Activated T-cell treated with anti-CD3 and anti-CD28 coated beads for 24 hours (primary cell): ENCODE results near the gene AUH.
"Not testable (repeated sequence)": the region's sequence is repeated elsewhere in the genome, so short reads cannot be mapped to it uniquely, and the experiment has no call there.

Experiments
- DNase-seq: peaks from one replicate; pipeline ENCODE4 v3.0.0-alpha.2; 2020; ENCODE audit warnings: low read depth

The AUH gene

GRCh38 chr9:91378695-91379127 lies 17.0 kb upstream of the AUH start:
- no peak for DNase-seq

GRCh38 chr9:91378054-91378453 lies 16.3 kb upstream of the AUH start:
- not testable (repeated sequence) for DNase-seq

DNA sequence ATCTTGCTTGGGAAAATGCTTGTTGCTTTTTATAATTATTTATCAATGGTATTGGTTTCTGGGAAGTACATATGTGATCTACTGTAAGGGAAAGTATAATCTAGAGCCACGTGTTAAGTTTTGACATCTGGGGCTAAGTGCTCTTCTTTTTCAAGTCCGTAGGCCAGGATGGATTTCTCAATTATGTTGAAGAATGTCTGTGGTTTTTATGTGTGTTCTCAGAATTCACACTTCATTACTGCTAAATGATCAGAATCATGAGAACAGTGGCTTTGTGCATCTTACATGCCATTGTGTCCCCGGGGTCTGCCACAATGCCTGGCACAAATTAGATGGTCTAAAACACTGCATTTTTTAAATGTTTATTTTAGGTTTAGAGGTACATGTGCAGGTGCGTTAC lies 14.5 kb upstream of the AUH start:
- no peak for DNase-seq

DNA sequence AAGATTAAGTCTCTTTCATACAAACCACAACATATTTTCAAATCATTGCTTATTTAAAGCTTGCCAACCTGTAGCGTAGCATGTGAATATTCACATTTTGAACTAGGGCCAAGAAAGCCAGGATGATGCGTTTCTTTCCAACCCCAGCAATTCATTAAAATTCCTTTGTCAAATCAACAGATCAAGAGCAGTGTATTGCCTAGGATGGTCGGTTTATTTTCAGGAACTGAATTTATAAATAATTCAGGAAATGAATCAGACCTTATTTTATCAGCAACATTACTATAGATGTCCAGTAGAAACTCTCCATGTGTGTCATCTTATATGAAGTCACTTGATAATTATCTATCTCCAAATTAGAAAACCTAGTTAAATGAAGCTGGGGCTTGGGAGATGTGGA lies 13.2 kb upstream of the AUH start:
- DNase-seq, result no peak

DNA sequence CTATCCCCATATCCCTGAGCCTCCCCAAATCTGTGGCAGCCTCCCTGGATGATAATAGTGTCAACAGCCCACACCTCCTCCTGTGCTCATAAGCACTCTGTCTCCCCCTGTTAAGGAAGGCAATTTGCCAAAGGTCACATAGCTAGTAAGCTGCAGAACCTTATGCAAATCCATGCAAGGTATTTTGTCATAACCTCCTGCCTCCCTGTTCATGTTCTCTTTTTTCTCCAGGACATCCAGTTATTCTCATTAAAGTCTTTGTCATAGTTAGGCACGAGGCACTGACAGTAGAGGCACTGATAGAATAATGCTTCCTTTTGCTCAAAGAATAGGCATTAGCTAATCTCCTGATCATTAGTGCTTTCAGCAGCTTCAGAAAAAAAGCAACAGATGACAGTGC lies 10.2 kb upstream of the AUH start:
- DNase-seq, result no peak

DNA sequence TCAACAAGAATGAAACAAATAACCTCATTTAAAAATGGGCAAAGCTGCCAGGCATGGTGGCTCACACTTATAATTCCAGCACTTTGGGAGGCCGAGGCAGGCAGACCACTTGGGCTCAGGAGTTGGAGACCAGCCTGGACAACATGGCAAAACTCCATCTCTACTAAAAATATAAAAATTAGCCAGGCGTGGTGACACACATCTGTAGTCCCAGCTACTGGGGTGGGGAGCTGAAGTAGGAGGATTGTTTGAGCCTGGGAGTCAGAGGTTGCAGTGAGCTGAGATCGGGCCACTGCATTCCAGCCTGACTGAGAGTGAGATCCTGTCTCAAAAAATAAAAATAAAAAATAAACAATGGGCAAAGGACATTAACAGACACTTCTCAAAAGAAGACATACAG lies 8.3 kb upstream of the AUH start:
- not testable (repeated sequence) for DNase-seq

GRCh38 chr9:91364702-91365101 lies 3.0 kb upstream of the AUH start:
- no peak for DNase-seq

DNA sequence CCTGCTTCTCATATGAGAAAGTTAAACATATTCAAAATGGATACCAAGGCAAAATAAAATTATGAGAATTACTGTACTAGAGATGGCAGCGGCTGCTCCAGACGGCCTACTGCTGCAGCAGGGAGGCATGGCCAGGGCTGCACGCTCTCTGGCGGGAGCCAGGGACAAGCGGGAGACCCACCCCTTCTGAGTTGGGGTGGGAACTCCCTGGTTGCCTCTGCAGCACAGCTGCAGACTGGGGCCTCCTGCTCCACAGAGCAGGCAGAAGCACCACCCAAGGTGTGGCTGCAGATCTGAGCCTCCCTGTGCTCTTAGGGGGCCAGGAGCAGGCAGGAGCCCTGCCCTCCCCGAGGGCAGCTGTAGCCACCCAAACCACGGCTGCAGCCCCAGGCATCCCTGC lies 2.3 kb upstream of the AUH start:
- no peak for DNase-seq

GRCh38 chr9:91362051-91362611 lies 413 bp upstream of the AUH start:
- DNase-seq, result no peak

DNA sequence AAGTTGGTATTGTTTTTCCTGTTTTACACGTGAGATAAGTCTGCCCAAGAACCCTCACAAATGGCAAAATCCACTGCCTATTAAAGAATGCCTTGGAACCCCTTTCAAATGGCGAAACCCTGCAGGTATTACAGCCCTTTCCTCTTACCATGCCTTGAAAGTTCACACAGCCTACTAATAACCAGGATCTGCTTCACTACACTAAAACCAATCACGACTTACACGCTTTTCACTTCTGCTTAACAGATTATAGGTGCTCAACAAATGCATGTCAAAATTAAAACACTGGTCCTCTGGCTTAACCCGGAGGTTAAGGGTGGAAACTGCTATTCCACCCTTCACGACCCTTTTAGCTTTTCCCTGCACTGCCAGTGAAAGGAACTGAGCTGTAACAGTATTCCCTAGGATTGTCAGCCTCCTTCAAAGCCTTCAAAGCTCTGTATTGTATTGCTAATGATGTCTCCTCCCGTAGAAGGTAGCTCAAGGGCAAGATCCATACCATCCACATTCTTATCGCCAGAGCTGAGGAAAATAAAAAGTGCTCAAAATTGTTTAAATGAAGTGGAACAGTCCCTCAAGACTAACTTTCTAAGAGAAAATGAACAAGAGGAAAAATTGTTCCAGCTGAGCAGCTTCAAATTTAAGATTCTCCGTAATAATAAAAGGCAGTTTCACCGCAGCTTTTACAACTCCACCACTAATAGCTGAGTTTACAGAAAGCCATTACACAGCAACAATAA lies 997 bp downstream of the AUH start:
- no peak for DNase-seq

- DNase-seq, result no peak
These were observed 1.8 kb downstream of the AUH start for GRCh38 chr9:91359734-91360470.

DNA sequence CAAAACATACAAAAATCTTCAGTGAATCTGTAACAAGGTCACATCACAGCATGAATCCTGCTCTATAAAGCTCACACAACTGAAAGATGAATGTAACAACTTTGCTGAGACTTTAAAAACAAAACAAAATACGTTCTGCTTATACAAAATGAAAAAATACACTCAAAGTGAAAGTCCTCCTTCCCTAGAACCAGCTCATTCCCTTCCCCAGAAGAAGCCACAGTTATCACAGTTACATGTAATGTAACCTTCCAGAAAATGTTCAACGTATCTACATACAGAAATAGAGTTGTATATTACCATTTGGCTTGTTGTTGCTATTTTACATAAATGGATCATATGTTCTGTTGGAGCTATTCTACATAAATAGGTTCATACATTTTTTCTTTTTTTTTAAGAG lies 2.6 kb downstream of the AUH start:
- no peak for DNase-seq

DNA sequence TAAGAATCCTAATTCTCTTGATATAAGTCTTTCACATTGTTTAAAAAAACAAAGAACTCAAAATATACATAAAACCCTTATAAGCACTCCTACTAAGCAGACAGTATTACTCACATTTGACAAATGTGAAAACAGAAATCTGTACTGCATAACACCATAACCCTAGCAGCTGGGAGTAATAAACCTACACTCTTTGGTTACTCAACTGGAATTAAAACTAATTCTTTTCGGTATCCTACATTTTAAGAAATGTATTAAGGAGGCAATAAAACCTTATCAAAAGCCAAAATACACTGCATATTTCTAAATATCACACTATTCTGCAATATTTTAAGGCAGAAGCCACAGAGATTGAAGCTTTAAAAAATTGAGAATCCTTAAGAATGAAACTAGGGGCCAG lies 6.8 kb downstream of the AUH start:
- no peak for DNase-seq

- DNase-seq, result no peak
These were observed 12.6 kb downstream of the AUH start for GRCh38 chr9:91349115-91349555.

DNA sequence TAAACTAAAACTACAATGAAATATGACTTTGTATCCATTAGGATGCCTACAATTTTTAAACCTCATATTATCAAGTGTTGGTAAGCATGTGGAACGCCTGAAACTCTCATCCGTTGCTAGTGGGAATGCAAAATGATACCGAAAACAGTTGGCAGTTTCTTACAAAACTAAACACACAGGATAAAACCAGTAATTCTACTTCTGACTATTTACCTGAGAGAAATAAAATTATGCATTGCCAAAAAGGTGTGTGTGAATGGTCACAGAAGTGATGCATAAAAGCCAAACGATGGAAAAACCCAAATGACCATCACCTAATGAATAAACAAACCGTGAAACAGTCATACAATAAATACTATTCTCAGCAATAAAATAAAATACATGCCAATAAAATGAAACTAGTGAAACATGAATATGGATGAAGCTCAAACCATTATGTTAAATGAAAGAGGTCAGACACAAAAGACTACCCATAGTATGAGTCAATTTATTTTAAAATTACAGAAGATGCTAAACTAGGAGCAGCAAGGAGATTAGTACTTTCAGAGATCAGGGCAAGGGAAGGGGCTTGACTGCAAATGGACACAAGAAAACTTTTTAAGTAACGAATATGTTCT lies 13.4 kb downstream of the AUH start:
- no peak for DNase-seq

DNA sequence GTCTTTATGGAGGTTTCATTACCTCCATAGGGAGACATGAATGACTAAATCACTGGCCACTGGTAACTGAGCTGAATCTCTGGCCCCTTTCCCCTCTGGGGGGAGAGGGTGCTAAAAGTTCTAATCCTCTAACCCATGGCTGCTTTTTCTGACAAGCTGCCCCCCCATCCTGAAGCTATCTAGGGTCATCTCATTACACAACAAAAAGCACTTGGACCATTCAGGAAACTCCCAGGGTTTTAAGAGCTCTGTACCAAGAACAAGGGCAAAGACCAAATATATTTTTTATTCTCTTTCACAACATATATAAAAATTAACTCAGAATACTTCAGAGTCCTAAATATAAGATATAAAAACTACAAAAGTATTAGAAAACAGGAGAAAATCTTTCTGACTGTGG lies 14.3 kb downstream of the AUH start:
- no peak for DNase-seq

DNA sequence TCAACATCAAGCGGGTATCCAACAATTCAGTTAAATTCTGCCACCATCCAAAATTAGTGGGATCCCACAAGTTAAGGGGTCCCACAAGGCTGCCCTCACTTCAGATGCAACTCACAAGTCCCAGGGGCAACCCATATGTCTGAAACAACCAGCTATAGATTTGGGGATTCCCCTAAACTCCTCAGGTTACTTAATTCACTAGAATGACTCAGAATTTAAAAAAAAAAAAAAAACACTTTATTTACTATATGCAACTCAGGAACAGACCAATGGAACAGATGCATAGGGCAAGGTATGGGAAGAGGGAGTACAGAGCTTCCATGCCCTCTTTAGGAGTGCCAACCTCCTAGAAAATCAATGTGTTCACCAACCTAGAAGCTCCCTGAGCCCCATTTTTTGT lies 15.1 kb downstream of the AUH start:
- DNase-seq, result no peak

GRCh38 chr9:91345978-91346377 lies 15.7 kb downstream of the AUH start:
- DNase-seq, result no peak

DNA sequence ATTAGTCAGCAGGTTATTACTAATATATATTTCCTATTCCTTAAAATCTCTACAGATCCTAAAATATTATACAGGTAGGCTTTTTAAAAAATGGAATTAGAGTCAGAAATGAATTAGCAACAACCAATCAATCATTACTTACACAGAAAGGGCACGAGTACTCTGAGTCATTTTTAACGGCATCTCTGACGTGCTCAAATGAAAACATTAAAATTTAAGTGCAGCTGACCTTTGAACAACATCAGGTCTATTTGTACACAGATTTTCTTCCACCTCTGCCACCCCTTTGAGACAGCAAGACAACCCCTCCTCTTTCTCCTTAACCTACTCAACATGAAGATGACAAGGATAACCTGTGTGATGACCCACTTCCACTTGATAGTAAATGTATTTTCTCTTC lies 19.1 kb downstream of the AUH start:
- DNase-seq, result no peak

GRCh38 chr9:91341749-91342148 lies 20.0 kb downstream of the AUH start:
- no peak for DNase-seq

DNA sequence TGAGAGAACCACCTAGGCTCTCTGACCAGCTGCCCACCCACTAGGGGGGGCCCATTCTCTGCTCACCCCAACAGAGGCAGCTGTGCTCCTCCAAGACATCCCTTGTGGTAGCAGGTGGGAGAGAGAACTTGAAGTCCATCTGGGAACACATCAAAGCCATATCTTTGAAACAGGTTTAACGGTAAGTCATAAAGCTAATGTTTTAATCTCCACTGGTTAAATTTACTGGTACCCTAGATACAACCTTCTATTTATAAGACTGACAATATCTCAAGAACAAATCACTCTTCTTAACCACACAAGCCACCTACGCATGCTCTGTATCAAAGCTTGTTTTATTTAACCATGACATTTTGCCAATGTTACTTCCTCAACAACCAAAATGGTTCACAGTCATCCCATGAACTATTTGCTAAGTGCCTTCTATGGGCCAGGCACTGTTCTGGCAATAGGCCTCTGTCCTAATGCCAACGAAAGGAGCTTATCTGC lies 20.4 kb downstream of the AUH start:
- no peak for DNase-seq

DNA sequence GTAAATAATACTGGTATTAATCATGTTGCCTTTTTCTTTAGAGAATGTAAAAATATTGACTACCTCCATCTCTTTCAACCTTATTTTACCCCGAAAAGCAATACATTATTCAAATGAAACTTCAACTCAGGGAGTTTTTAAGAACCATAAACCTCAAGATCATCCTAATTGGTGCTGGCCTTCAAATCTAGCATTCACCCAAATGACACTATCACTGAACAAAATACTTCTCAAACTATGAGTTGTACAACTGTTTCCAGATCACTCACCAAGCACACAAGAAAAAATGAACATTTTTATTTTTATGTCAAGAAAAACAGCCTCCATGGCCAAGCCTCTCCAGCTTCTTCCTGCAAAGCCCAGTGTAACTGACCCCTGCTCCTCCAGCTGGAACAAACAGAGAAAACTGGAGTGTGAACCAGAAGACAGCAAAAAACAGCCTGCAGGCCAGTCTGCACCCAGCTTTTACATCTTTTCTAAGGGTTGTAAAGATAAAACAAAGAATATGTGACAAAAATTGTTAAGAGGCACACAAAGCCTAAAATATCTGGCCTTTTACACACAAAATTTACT lies 21.2 kb downstream of the AUH start:
- DNase-seq, result no peak
